C4-2B (cell line): ENCODE data around the gene ABRACL.
"Not testable (repeated sequence)": the region's sequence is repeated elsewhere in the genome, so short reads cannot be mapped to it uniquely, and the experiment has no call there.

Experiments
- H3K27ac ChIP-seq: fragments of 450-650 bp; 2 replicates; pipeline ENCODE4 v1.5.1; 2017
- CTCF ChIP-seq: fragments of 450-650 bp; conservative IDR thresholded peaks from 2 replicates; pipeline ENCODE4 v1.5.1; 2017; ENCODE audit warnings: mild to moderate bottlenecking
- ZFX ChIP-seq: fragments of 450-650 bp; IDR thresholded peaks from 2 replicates; pipeline ENCODE4 v1.6.1; 2017

Gene ABRACL

DNA sequence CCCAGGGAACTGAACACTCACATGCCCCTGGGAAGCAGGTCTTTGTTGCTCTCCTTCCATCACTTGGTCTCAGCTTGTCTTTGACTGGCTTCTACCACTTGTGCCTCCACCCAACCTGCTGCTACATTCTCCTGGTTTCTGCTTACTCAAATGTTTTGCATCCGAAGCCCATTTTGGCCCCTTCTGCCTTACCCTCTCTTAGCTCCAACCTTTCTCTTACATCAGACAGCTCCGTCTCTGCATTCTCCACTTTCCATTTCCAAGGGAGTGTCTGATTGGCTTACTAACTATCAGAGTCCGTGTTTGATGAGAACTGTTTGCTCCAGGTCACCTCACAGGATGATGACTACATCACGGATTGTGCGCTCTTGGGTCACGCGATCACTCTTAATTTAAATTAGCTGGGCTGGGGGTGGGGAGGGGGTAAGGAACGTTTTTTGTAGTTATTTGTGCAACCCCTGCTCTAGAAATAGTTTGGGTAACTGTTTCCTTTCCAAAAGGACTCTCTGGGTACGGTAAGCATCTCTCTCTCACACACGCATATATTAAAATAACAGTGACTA is 844 bp upstream of the ABRACL start:
- H3K27ac ChIP-seq = peak overlapping the region; percentile 74; the same call in 1 of the 2 replicates
- TF ChIP-seq CTCF (no peak), ZFX (no peak)

DNA sequence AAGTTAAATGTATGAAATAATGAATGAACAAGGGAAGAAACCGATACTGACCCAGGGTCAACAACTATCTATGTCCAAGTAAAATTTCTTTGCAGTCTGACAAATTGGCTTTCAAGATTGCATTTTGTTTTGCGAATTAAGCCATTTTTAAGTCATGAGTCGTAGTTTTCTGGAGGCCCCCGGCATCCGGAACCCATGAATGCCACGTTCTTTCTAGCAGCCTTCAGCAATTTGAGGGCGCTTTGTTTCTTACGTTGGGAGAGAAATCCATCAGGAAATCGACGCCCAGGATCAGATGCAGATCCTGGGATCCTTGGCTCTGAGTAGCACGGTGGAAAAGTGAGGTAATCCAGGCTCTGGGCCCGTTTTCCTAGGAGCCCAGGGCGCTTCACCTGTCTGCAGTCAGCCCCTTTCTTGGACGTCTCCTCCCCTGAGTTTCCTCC is 309 bp upstream of the ABRACL start:
- H3K27ac ChIP-seq = peak overlapping the region; percentile 74
- TF ChIP-seq CTCF = no peak
- TF ChIP-seq ZFX = no peak

- peak overlapping the region; percentile 74 for H3K27ac ChIP-seq
- TF ChIP-seq CTCF (no peak), ZFX (no peak)
Observed at GRCh38 chr6:139029470-139030227, 1.1 kb downstream of the ABRACL start.

- no peak overlapping the region for H3K27ac ChIP-seq
- no peak for TF ChIP-seq CTCF
- no peak for TF ChIP-seq ZFX
Observed at GRCh38 chr6:139030228-139030963, 1.9 kb downstream of the ABRACL start.

DNA sequence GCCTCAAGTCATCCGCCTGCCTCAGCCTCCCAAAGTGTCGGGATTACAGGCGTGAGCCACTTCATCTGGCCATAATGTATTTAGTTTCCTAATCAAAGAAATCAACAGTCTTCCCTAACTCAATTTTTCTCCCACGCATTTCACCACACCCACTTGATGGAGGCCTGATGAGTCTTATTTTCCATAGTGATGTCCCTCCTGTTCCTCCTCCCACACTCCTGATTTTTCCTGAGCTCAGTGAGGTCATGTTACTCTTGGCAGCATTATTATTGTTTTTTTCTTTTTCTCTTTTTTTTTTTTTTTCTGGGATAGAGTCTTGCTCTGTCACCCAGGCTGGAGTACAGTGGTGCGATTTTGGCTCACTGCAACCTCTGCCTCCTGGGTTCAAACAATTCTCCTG is 8.9 kb downstream of the ABRACL start:
- TF ChIP-seq CTCF (no peak), ZFX (no peak)
- no peak overlapping the region for H3K27ac ChIP-seq

- no peak overlapping the region for H3K27ac ChIP-seq
- TF ChIP-seq CTCF = no peak
- no peak for TF ChIP-seq ZFX
Observed at GRCh38 chr6:139044250-139044649, 15.7 kb downstream of the ABRACL start.

GRCh38 chr6:139047677-139048076 is 19.1 kb downstream of the ABRACL start:
- TF ChIP-seq ZFX (no peak), CTCF (no peak)

GRCh38 chr6:139048912-139049311 is 20.4 kb downstream of the ABRACL start:
- H3K27ac ChIP-seq = not testable (repeated sequence)

More at GRCh38 chr6:139047677-139048076, 19.1 kb downstream of the ABRACL start:
- H3K27ac ChIP-seq = no peak overlapping the region

DNA sequence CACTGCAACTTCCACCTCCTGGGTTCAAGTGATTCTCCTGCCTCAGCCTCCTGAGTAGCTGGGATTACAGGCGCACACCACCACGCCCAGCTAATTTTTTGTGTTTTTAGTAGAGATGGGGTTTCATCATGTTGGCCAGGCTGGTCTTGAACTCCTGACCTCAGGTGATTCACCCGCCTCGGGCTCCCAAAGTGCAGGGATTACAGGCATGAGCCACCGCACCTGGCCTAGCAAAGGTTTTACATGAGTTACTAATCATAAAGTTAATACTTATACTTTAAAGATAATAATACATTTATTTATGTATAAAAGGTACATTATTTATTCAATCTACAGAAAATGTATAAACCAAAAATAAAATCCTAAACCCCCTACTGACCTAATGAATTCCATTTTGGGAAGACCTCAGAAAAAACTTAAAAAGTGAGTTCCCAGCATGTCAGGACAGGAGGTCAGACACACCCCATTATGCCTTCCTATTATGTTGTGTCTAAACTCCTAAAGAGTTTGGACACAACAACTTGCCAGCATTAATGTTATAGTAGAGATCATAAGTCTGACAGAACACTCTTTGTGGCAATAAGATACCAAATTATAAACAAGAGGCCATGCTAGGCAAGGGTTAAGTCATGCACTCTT is 21.7 kb downstream of the ABRACL start:
- not testable (repeated sequence) for H3K27ac ChIP-seq
